Testis (tissue), 3 donors: ENCODE results near the gene TYROBP. TPM values are rescaled to one million over a fixed set of nuclear protein-coding genes. Genes with fewer than 3 reads are reported as not detected.
A peak's percentile ranks its signal among the peaks of the same experiment; 100 is the strongest.

ENCODE experiments used
- DNase-seq: peaks from one replicate; pipeline ENCODE4 v3.0.0-alpha.2; 2019
- H3K27ac ChIP-seq, 2 donors: fragments of 200-600 bp; sonication (generic); one replicate each; pipeline ENCODE4 v1.5.1; 2019
- H3K27me3 ChIP-seq: fragments of 200-600 bp; sonication (generic); one replicate; pipeline ENCODE4 v1.5.1; 2019
- H3K36me3 ChIP-seq: fragments of 200-600 bp; sonication (generic); one replicate; pipeline ENCODE4 v1.5.1; 2017; ENCODE audit warnings: low read depth; ENCODE audit errors: missing control alignments
- H3K4me1 ChIP-seq: fragments of 200-600 bp; sonication (generic); one replicate; pipeline ENCODE4 v1.5.1; 2019
- H3K4me3 ChIP-seq, 2 donors: fragments of 200-600 bp; sonication (generic); one replicate each; pipeline ENCODE4 v1.5.1; 2017 to 2019
- H3K9me3 ChIP-seq: fragments of 200-600 bp; sonication (generic); one replicate; pipeline ENCODE4 v1.5.1; 2017
- CTCF ChIP-seq, 3 experiments: fragments of 450-650 bp in 2 of 3; fragments of 200-600 bp in 1 of 3; sonication (generic) in 1 of 3; IDR thresholded peaks; one replicate each; pipeline ENCODE4 v1.5.1; 2016 to 2019; ENCODE audit warnings: antibody characterized with exemption in 3 of 3, mild to moderate bottlenecking in 2 of 3, moderate library complexity in 1 of 3
- POLR2A ChIP-seq: fragments of 450-650 bp; IDR thresholded peaks from one replicate; pipeline ENCODE4 v1.6.1; 2017; ENCODE audit warnings: antibody characterized with exemption, mild to moderate bottlenecking, moderate library complexity
- WGBS, 2 donors: methylation state at CpG; one replicate each; pipeline ENCODE4 v1.1.5; 2018; 5-methylcytosine and 5-hydroxymethylcytosine counted together
- intact Hi-C: fragments of 100-400 bp; cut with DNase I; formaldehyde crosslinking; loops from one replicate; pipeline ENCODE4 v1.15.1; 2023; ENCODE audit warnings: low total_unique reads
- polyA plus RNA-seq: library from polyadenylated mRNA; stranded (reverse); fragments of 350-450 nt; fragmentation: Illumina TruSeq; extraction: RNeasy Lipid Tissue Mini Kit (QIAGEN cat#74804); gene quantifications from one replicate; pipeline ENCODE4 v1.2.3, GENCODE V29; 2014; ENCODE audit warnings: low read depth, low replicate concordance; ENCODE audit not compliant: insufficient read depth
- total RNA-seq, 2 donors: library from RNA; depleted of rRNA; stranded (reverse); fragments of >200 nt; gene quantifications; one replicate each; pipeline ENCODE4 v1.2.3, GENCODE V29; 2016

TYROBP gene
- total and polyA plus RNA-seq, 3 donors from 2014 or later = 2.9 to 77.5 (median 21.7) TPM

GRCh38 chr19:35901854-35902661 is 6.0 kb downstream of the TYROBP start, which contains the start of gene HCST:
Gene HCST (plus strand): TSS chr19:35902529. CDS start chr19:35902594, 65 bp downstream.
- no peak for DNase-seq
- H3K27me3 ChIP-seq = no peaks in the 10 kb centered on the region

GRCh38 chr19:35901055-35901644 is 6.9 kb downstream of the TYROBP start:
- intact Hi-C loops = no loop called here
- Histone ChIP-seq H3K4me1 (peaks cover 7% of the 10 kb centered on the region), H3K4me3 (no peak overlapping the region)

More at GRCh38 chr19:35901854-35902661, 6.0 kb downstream of the TYROBP start, which contains the start of gene HCST:
- Histone ChIP-seq H3K4me3 (no peak within 1 kb of the TSS), H3K36me3 (no peaks in the 10 kb centered on the region), H3K9me3 (no peaks in the 10 kb centered on the region), H3K27ac (peak within 1 kb of the TSS in 1 of 2 donors; percentile 15), H3K4me1 (peaks cover 7% of the 10 kb centered on the region)
- intact Hi-C loops = no loop called here
- 37 to 40% methylated on average over 6 of the region's 6 CpGs for WGBS, 2 donors
- no peak for TF ChIP-seq CTCF (IDR thresholded peaks at IDR 0.05)
- no peak for TF ChIP-seq POLR2A

GRCh38 chr19:35899547-35900214 is 8.4 kb downstream of the TYROBP start:
- H3K4me3 ChIP-seq = peak overlapping the region; percentile 63 to 75
- WGBS, 2 donors = 0 to 1% methylated on average over 1 to 33 of the region's 43 CpGs
- H3K4me1 ChIP-seq = peaks cover 7% of the 10 kb centered on the region
- TF ChIP-seq CTCF (IDR thresholded peaks at IDR 0.05) (no peak), POLR2A (peak; percentile 36)
- no peaks in the 10 kb centered on the region for H3K27me3 ChIP-seq
- no peaks in the 10 kb centered on the region for H3K9me3 ChIP-seq
- H3K36me3 ChIP-seq = no peaks in the 10 kb centered on the region
- intact Hi-C loops = no loop called here
- peak overlapping the region; percentile 64 to 83 for H3K27ac ChIP-seq
- DNase-seq = peak; percentile 85

More at GRCh38 chr19:35901055-35901644, 6.9 kb downstream of the TYROBP start:
- 66 to 81% methylated on average over 2 of the region's 2 CpGs for WGBS, 2 donors
- DNase-seq = no peak
- H3K9me3 ChIP-seq = no peaks in the 10 kb centered on the region
- H3K27me3 ChIP-seq = no peaks in the 10 kb centered on the region
- TF ChIP-seq POLR2A (no peak), CTCF (IDR thresholded peaks at IDR 0.05) (no peak)
- H3K36me3 ChIP-seq = no peaks in the 10 kb centered on the region
- H3K27ac ChIP-seq = peak overlapping the region in 1 of 2 donors; percentile 12

- peaks cover 7% of the 10 kb centered on the region for H3K4me1 ChIP-seq
- DNase-seq = no peak
- H3K36me3 ChIP-seq = no peaks in the 10 kb centered on the region
- no peaks in the 10 kb centered on the region for H3K9me3 ChIP-seq
- intact Hi-C loops = no loop called here
- peak overlapping the region; percentile 63 to 75 for H3K4me3 ChIP-seq
- no peak for TF ChIP-seq POLR2A
- TF ChIP-seq CTCF (IDR thresholded peaks at IDR 0.05) = no peak
- peak overlapping the region; percentile 53 to 83 for H3K27ac ChIP-seq
- no peaks in the 10 kb centered on the region for H3K27me3 ChIP-seq
- 9 to 19% methylated on average over 6 to 17 of the region's 17 CpGs for WGBS, 2 donors
Observed at GRCh38 chr19:35898499-35898809, 9.6 kb downstream of the TYROBP start.
